GM19324 (cell line): Measurements from ENCODE around the gene GNAQ.
"Not testable (repeated sequence)": the region's sequence is repeated elsewhere in the genome, so short reads cannot be mapped to it uniquely, and the experiment has no call there.

Experiments
- ATAC-seq: cut with Tn5 transposase; IDR thresholded peaks from one replicate; pipeline ENCODE4 v1.9.1; 2021; ENCODE audit warnings: mild to moderate bottlenecking, moderate library complexity; ENCODE audit not compliant: unreplicated experiment, low FRiP score

The GNAQ gene

GRCh38 chr9:78031444-78031892, at the start of gene GNAQ:
TSS of gene GNAQ (minus strand) at chr9:78031811. CDS start at chr9:78031235, 576 bp downstream.
- no peak for ATAC-seq

GRCh38 chr9:78074385-78075291, 43.0 kb upstream of the GNAQ start:
- no peak for ATAC-seq

- no peak for ATAC-seq
Measured at GRCh38 chr9:78073722-78074121, 42.1 kb upstream of the GNAQ start.

GRCh38 chr9:78072586-78073199, 41.1 kb upstream of the GNAQ start:
- ATAC-seq = no peak

GRCh38 chr9:78070521-78070920, 38.9 kb upstream of the GNAQ start:
- no peak for ATAC-seq

- ATAC-seq = no peak
Measured at GRCh38 chr9:78064075-78064474, 32.5 kb upstream of the GNAQ start.

GRCh38 chr9:78062710-78063109, 31.1 kb upstream of the GNAQ start:
- ATAC-seq = no peak

- not testable (repeated sequence) for ATAC-seq
Measured at GRCh38 chr9:78054218-78054617, 22.6 kb upstream of the GNAQ start.

GRCh38 chr9:78053627-78054026, 22.0 kb upstream of the GNAQ start:
- ATAC-seq = no peak

GRCh38 chr9:78050421-78050820, 18.8 kb upstream of the GNAQ start:
- no peak for ATAC-seq

- ATAC-seq = no peak
Measured at GRCh38 chr9:78049484-78049883, 17.9 kb upstream of the GNAQ start.

GRCh38 chr9:78047106-78047505, 15.5 kb upstream of the GNAQ start:
- ATAC-seq = no peak

- no peak for ATAC-seq
Measured at GRCh38 chr9:78046112-78046511, 14.5 kb upstream of the GNAQ start.

- ATAC-seq = no peak
Measured at GRCh38 chr9:78044886-78045285, 13.3 kb upstream of the GNAQ start.

GRCh38 chr9:78044189-78044588, 12.6 kb upstream of the GNAQ start:
- no peak for ATAC-seq

GRCh38 chr9:78041971-78042370, 10.4 kb upstream of the GNAQ start:
- ATAC-seq = no peak

GRCh38 chr9:78040726-78041125, 9.1 kb upstream of the GNAQ start:
- ATAC-seq = no peak

GRCh38 chr9:78038620-78039300, 7.1 kb upstream of the GNAQ start:
- no peak for ATAC-seq

- ATAC-seq = no peak
Measured at GRCh38 chr9:78035383-78035993, 3.9 kb upstream of the GNAQ start.

GRCh38 chr9:78033870-78034269, 2.3 kb upstream of the GNAQ start:
- no peak for ATAC-seq
